AML-193 (cell line): Measurements from ENCODE around the gene MIPOL1.

ENCODE experiments used
- DNase-seq, 2 experiments: peaks; one replicate each; lab custom pipeline; 2025; lab: John Stamatoyannopoulos, UW

The MIPOL1 gene

GRCh38 chr14:37464192-37464858 lies 266.6 kb downstream of the MIPOL1 start:
- DNase-seq: no peak

GRCh38 chr14:37466003-37466622 lies 268.4 kb downstream of the MIPOL1 start:
- no peak for DNase-seq

DNA sequence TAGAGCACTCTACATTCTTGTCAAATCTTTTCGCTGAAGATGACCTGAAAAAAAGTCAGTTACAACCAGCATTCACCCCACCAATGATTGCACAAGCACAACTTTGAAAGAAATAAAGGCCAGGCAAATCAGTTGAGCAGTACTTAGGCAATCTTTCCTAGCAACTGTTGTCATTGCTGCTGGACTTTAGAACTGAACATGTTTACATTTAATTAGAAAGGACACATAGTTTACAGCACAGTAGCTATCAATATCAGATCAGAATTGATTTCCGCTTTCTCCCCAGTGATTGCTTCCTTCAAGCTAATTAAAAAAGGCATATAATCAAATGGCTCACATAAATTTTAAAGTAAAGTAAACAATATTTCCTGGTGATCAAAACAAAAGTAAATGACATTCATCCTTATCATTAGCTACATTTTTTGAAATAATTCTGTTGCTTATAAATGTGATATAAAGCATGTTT lies 268.9 kb downstream of the MIPOL1 start:
- DNase-seq: no peak

DNA sequence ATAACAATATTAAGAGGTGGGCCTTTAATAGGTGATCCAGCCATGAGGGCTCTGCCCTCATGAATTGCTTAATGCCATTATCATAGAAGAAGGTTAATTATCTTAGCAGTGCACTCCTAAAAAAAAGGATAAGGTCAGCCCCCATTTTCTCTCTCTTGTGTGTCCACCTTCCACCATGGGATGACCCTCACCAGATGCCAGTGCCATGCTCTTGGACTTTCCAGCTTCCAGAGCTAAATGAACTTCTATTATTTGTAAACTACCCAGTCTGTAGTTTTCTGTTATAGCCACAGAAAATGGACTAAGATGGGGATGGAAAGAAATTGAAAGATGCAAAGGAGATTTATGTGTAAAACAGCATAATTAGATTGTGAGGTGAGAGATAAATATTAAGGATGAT lies 271.9 kb downstream of the MIPOL1 start:
- DNase-seq: no peak

GRCh38 chr14:37470251-37470650 lies 272.5 kb downstream of the MIPOL1 start:
- no peak for DNase-seq

DNA sequence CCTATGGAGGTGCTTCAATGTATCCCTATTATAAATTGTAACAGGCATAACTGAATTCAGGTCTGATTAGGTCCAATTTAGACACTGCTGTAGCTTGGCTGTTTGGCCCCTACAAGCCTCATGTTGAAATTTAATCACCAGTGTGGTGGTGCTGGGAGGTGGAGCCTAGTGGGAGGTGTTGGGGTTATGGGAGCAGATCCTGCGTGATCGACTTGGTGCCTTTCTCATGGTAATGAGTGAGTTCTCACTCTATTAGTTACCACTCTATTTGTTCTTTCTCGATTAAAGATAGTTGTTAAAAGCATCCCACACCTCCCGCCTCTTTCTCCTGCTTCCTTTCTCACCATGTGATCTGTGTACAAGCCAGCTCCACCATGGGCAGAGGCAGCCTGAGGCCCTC lies 275.2 kb downstream of the MIPOL1 start:
- DNase-seq: no peak

DNA sequence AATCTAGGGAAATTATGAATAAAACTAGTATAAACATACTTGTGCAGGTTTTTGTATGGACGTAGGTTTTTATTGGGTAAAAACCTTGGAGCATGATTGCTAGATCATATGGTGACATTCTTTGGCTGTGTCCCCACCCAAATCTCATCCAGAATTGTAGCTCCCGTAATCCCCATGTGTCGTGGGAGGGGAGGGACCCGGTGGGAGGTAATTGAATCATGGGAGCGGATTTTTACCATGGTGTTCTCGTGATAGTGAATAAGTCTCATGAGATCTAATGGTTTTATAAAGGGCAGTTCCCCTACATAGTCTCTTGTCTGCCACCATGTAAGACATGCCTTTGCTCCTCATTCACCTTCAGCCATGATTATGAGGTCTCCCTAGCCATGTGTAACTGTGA lies 276.5 kb downstream of the MIPOL1 start:
- no peak for DNase-seq

DNA sequence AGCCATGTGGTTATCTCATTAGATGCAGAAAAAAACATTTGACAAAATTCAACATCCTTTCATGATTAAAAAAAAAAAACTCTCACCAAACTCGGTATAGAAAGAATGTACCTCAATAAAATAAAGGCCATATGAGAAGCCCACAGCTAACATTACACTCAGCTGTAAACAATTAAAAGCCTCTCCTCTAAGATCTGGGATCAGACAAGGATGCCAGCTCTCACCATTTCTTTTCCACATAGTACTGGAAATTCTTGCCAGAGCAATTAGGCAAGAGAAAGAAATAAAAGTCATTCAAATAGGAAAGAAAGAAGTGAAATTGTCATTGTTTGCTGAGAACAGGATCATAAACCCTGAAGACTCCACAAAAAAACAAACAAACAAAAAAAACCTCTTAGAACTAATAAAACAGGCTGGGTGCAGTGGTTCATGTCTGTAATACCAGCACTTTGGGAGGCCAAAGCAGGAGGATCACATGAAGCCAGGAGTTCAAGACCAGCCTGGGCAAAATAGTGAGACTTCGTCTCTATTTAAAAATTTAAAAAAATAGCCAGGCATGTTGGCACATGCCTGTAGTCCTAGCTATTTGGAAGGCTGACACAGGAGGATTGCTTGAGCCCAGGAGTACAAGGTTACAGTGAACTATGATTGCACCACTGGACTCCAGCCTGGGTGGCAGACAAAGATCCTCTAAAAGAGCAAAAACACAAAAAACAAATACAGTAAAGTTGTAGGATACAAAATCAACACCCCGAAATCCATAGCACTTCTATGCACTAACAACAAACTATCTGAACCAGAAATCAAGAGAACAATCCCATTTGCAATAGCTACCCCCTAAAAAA lies 282.9 kb downstream of the MIPOL1 start:
- no peak for DNase-seq

DNA sequence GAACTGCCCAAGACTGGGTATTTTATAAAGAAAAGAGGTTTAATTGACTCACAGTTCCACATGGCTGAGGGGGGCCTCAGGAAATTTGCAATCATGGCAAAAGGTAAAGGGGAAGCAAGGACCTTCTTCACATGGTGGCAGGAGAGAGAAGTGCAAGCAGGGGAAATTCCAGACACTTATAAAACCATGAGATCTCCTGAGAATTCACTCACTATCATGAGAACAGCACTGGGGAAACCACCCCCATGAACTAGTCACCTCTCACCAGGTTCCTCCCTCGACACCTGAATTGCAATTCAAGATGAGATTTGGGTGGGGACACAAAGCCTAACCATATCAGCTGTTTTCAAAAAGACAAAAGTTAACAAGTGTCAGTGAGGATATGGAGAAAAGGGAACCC lies 284.7 kb downstream of the MIPOL1 start:
- DNase-seq: no peak

DNA sequence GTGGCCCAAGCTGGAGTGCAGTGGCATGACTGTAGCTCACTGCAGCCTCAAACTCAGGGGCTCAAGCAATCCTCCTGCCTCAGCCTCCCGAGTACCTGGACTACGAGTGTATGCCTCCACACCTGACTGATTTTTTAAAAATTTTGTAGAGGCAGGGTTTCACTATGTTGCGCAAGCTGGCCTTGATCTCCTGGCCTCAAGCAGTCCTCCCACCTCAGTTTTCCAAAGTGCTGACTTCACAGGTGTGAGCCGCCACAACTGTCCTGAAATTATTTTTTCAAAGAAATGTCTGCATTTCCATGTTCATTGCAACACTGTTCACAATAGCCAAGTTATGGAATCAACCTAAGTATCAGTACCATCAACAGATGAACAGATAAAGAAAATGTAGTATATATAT lies 285.9 kb downstream of the MIPOL1 start:
- no peak for DNase-seq

- DNase-seq: no peak
Measured at GRCh38 chr14:37490607-37491006, 292.9 kb downstream of the MIPOL1 start.

- DNase-seq: no peak
Measured at GRCh38 chr14:37491076-37491475, 293.3 kb downstream of the MIPOL1 start.

- DNase-seq: no peak
Measured at GRCh38 chr14:37493606-37494005, 295.9 kb downstream of the MIPOL1 start.

- DNase-seq: no peak
Measured at GRCh38 chr14:37497422-37497821, 299.7 kb downstream of the MIPOL1 start.

DNA sequence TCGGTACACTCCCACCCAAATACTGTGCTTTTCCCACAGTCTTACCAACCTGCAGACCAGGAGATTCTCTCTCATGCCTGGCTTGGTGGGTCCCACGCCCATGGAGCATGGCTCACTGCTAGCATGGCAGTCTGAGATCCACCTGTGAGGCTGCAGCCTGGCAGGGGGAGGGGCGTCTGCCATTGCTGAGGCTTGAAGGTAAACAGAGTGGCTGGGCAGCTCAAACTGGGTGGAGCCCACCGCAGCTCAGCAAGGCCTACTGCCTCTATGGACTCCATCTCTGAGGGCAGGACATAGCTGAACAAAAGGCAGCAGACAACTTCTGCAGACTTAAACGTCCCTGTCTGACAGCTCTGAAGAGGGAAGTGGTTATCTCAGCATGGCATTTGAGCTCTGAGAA lies 304.1 kb downstream of the MIPOL1 start:
- no peak for DNase-seq

GRCh38 chr14:37508503-37508902 lies 310.8 kb downstream of the MIPOL1 start:
- DNase-seq: no peak

- DNase-seq: no peak
Measured at GRCh38 chr14:37512173-37512572, 314.4 kb downstream of the MIPOL1 start.

- no peak for DNase-seq
Measured at GRCh38 chr14:37515771-37516170, 318.0 kb downstream of the MIPOL1 start.

DNA sequence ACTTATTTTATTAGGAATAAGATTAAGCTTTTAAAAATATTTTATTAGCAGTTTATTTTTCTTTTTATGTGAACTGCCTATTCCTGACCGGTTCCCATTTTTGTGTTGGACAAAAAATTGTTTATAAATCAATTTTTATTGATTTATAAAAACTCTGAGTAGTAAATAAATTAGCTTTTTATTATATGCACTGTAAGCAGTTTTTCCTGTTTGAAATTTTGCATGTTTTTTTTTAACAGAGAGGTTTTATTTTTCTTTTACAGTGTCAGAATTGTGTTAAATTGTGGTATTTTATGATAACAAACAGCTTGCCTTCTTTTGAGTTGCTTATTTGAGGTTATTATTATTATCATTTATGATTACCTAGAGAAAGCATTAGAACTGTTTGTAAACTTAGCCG lies 329.3 kb downstream of the MIPOL1 start:
- DNase-seq: no peak

DNA sequence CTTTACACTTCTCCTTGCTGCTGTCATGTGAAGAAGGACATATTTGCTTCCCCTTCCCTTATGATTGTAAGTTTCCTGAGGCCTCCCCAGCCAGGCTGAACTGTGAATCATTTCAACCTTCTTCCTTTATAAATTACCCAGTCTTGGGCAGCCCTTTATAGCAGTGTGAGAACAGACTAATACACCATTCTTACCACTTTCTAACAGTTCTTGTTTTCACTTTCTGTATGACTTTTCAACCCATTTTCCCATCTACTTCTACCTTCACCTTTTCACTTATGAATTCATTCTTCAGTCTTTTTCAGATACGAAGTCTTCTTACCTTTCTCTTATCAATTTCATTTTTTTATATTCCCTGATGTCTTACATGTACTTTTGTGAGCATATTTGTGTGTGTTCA lies 342.3 kb downstream of the MIPOL1 start:
- no peak for DNase-seq

GRCh38 chr14:37544407-37544806 lies 346.7 kb downstream of the MIPOL1 start:
- DNase-seq: no peak

DNA sequence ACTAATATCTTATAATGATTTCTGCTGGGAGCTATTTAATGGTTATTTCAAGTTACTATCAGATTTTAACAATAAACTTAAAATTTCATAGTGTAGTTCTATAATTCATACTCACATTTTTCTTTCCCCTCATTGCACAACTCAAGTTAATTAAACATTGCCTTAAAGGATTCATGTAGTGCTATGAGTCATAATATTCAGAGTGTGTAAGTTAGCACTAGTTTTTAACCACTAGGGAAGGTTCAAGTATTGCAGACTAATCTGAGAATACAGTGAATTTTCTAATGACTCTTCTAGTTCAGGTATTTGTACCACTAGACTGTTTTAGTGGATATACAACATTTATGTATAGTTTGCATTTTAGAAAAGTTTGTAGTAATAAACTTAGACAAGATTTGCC lies 347.4 kb downstream of the MIPOL1 start:
- DNase-seq: no peak
